Gastroesophageal sphincter (tissue), 3 donors: ENCODE measurements around the gene NIFK.

Experiments
- EP300 ChIP-seq: sonication (generic); formaldehyde crosslinking; IDR thresholded peaks from one replicate; pipeline ENCODE4 v1.6.1; 2017; ENCODE audit warnings: antibody characterized with exemption, mild to moderate bottlenecking
- POLR2A ChIP-seq, 2 donors: fragments of 450-650 bp; IDR thresholded peaks; one replicate each; pipeline ENCODE4 v1.6.1; 2017; ENCODE audit warnings: antibody characterized with exemption in 2 of 2, mild to moderate bottlenecking in 2 of 2, moderate library complexity in 1 of 2
- TF ChIP-seq, protein P1 (sequence below), 4 experiments: fragments of 200-600 bp in 2 of 4; fragments of 450-650 bp in 2 of 4; sonication (generic) in 1 of 4; IDR thresholded peaks; one replicate each; pipeline ENCODE4 v1.5.1; 2017 to 2019; ENCODE audit warnings: antibody characterized with exemption in 4 of 4, mild to moderate bottlenecking in 2 of 4, moderate library complexity in 2 of 4

GRCh38 chr2:121736140-121736461, 574 bp downstream of the NIFK start:
- TF ChIP-seq, protein P1, sequence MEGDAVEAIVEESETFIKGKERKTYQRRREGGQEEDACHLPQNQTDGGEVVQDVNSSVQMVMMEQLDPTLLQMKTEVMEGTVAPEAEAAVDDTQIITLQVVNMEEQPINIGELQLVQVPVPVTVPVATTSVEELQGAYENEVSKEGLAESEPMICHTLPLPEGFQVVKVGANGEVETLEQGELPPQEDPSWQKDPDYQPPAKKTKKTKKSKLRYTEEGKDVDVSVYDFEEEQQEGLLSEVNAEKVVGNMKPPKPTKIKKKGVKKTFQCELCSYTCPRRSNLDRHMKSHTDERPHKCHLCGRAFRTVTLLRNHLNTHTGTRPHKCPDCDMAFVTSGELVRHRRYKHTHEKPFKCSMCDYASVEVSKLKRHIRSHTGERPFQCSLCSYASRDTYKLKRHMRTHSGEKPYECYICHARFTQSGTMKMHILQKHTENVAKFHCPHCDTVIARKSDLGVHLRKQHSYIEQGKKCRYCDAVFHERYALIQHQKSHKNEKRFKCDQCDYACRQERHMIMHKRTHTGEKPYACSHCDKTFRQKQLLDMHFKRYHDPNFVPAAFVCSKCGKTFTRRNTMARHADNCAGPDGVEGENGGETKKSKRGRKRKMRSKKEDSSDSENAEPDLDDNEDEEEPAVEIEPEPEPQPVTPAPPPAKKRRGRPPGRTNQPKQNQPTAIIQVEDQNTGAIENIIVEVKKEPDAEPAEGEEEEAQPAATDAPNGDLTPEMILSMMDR (IDR thresholded peaks at IDR 0.05) = no peak
- TF ChIP-seq POLR2A (IDR thresholded peaks at IDR 0.05) (no peak), EP300 (no peak)
